Ovary (tissue), 3 donors: ENCODE data around the gene CUL9.

ENCODE experiments used
- CTCF ChIP-seq, 3 donors: fragments of 450-650 bp in 2 of 3; fragments of 200-600 bp in 1 of 3; IDR thresholded peaks; one replicate each; pipeline versions ENCODE4 v1.5.1 to v1.8.0; 2016 to 2022; ENCODE audit warnings: antibody characterized with exemption in 3 of 3, mild to moderate bottlenecking in 1 of 3
- EP300 ChIP-seq: sonication (generic); formaldehyde crosslinking; IDR thresholded peaks from one replicate; pipeline ENCODE4 v1.6.1; 2017; ENCODE audit warnings: antibody characterized with exemption
- donor health status: DM: no; HTN: no; CAD: no.

GRCh38 chr6:43193929-43194328 lies 11.9 kb downstream of the CUL9 start:
- no peak for TF ChIP-seq CTCF (IDR thresholded peaks at IDR 0.05)
- TF ChIP-seq EP300, result no peak
